Stimulated activated CD8-positive, alpha-beta memory T cell treated with anti-CD3 and anti-CD28 coated beads, Interleukin-2, amount 100 ng/mL, for 1 hour (primary cell): ENCODE data around the gene TMBIM4.
"Not testable (repeated sequence)": the region's sequence is repeated elsewhere in the genome, so short reads cannot be mapped to it uniquely, and the experiment has no call there.

Experiments used
- DNase-seq, 2 donors: peaks; one replicate each; pipeline ENCODE4 v3.0.0-alpha.2; 2020; ENCODE audit warnings: low read depth in 2 of 2

TMBIM4 gene

DNA sequence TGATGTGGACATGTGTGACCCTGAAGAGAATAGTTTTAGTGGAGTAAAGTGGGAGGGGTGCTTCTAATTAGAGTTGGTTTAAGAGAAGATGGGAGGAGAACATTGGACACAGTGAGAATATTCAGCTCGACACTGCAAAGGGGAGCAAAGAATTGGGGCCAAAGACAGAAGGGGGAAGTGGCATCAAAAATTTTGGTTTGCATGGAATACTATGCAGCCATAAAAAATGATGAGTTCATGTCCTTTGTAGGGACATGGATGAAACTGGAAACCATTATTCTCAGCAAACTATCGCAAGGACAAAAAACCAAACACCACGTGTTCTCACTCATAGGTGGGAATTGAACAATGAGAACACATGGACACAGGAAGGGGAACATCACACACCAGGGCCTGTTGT is 15.0 kb upstream of the TMBIM4 start:
- not testable (repeated sequence) for DNase-seq

DNA sequence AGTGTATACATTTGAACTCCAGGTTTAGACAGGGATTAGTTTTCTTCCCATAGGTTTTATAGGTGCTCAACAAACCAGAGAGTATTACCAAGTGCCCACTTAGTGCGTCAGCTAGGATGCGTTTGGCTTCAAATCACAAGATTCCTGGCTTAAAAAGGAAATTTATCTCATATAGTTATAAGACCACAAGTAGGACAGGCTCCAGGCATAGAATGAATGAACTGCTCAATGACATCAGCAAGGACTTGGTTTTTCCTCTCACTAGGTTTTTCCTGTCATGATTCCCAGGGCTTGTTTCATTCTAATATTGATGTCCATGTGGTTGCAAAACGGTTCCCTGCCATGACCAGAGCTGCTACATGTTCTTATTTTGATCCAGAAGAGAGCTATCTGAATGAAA is 13.2 kb upstream of the TMBIM4 start:
- no peak for DNase-seq

- no peak for DNase-seq
Observed at GRCh38 chr12:66176105-66176900, 6.5 kb upstream of the TMBIM4 start.

GRCh38 chr12:66174391-66175325 is 4.9 kb upstream of the TMBIM4 start:
- not testable (repeated sequence) for DNase-seq

DNA sequence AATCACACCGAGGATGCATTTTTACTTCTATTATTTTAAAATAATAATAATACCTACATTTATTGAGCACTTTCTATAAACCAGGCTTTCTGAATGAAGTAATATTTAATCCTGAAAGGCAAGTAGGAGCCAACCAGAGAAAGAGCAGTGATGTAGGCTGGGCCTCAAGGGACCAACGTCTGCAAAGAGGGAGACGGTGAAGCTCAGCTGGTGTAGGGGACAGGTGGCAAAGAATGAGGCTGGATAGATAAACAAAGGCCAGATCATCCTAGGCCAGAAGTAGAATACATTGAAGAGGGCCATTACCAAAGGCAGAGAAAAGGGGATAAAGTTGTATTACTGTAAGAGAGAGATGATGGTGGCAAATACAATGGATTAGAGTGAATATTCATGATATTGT is 810 bp upstream of the TMBIM4 start:
- no peak for DNase-seq

DNA sequence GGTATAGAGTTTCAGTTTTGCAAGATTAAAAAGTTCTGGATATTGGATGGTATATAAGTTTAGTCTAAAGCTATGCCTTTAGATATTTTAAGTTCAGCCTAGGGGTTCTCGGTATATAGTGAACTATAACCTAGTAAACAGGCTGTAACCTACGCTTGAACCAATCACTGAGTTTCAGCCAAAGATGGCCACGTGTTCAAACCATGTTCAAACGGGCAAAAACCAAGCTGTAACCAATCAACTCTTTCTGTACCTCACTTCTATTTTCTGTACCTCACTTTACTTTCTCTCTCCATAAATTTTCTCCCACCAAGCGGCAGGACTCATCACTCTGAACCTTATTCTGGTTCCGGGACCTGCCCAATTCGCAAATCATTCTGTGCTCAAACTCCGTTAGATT is 1.4 kb downstream of the TMBIM4 start:
- DNase-seq = no peak

DNA sequence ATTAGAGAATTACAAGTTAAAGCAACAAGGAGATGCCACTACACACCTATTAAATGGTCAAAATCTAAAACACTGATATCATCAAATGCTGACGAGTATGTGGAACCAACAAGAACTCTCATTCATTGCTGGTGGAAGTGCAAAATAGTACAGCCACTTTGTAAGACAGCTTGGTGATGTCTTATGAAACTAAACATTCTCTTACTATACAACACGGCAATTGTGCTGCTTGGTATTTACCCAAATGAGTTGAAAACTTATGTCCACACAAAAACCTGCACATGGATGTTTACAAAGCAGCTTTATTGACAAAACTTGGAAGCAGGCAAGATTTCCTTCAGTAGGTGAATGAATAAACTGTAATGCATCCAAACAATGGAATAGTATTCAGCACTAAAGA is 3.2 kb downstream of the TMBIM4 start:
- DNase-seq = no peak

- DNase-seq = no peak
Observed at GRCh38 chr12:66165141-66165540, 4.7 kb downstream of the TMBIM4 start.

- DNase-seq = no peak
Observed at GRCh38 chr12:66164349-66164821, 5.4 kb downstream of the TMBIM4 start.

DNA sequence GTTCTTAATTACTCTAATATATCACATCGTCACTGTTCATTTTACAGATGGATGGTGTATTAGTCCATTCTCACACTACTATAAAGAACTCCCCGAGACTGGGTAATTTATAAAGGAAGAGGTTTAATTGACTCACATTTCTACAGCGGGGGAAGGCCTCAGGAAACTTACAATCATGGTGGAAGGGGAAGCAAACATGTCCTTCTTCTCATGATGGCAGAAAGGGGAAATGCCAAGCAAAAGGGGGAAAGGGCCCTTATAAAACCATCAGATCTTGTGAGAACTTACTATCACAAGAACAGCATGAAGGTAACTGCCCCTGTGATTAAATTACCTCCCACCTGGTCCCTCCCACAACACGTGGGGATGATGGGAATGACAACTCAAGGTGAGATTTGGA is 6.5 kb downstream of the TMBIM4 start:
- no peak for DNase-seq

DNA sequence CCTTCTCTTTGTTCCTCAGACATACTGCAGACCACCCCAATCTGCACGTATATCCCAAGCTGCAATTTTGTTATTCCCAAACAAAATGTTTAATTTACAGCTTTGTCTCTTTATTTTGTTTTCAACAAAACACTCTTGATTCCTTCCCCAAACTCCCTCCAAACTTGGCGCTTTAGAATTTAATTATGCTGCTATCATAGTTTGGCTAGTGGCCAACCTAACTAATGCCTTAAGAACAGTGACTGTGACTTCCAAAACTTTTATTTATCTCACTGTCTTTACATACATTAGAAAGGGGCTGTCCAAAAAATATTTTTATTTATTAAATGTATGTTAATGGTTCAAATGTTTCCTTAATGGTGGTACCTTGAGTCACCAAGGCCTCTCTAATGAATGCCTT is 7.1 kb downstream of the TMBIM4 start:
- DNase-seq = no peak

DNA sequence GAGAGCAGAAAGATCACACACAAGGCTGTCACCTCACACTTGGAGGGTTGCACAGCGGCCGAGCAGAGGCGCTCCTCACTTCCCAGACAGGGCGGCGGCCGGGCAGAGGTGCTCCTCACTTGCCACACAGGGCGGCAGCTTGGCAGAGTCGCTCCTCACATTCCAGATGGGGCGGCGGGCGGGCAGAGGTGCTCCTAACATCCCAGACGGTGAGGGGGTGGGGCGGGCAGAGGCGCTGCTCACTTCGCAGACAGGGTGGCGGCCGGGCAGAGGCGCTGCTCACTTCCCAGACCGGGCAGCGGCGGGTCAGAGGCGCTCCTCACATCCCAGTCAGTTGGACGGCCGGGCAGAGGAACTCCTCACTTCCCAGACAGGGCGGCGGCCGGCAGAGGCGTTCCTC is 9.1 kb downstream of the TMBIM4 start:
- DNase-seq = no peak

DNA sequence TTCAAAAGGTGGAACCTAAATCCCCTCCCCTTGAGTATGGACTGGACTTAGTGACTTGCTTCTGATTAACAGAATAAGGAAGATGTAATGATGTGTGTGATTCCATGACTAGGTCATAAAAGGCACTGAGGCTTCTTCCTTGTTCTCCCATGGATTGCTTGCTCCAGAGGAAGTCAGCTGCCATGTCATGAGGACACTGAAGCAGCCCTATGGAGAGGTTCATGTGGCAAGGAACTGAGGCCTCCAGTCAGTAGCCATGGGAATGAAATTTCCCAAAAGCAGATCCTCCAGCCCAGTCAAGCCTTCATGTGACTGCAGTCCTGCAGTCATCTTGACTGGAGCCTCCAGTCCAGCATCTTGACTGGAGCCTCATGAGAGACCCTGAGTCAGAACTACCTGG is 10.7 kb downstream of the TMBIM4 start:
- DNase-seq = no peak

GRCh38 chr12:66156654-66157053 is 13.1 kb downstream of the TMBIM4 start:
- no peak for DNase-seq

- no peak for DNase-seq
Observed at GRCh38 chr12:66154776-66155175, 15.0 kb downstream of the TMBIM4 start.

DNA sequence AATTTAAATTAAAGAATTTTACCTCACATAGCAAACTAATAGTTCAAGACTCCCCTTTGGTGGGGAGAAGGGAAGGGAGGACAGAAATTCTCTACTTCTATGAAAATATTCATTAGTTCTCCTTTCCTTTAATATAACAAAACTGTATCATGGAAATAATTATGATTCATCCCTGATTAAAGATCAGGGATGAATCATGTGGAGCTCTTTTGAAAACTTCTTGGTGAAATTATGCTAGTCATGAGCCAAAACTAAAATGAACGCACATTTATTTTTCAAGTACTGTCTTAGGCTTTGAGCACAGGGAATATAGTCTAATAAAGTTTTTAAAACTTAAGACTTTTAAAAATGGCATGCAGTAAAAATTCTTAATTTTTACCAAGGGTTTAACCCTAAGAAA is 17.1 kb downstream of the TMBIM4 start:
- DNase-seq = no peak

- DNase-seq = no peak
Observed at GRCh38 chr12:66149702-66150398, 19.9 kb downstream of the TMBIM4 start.

GRCh38 chr12:66144791-66145754 is 24.7 kb downstream of the TMBIM4 start:
- DNase-seq = no peak

GRCh38 chr12:66143868-66144267 is 25.9 kb downstream of the TMBIM4 start:
- no peak for DNase-seq

DNA sequence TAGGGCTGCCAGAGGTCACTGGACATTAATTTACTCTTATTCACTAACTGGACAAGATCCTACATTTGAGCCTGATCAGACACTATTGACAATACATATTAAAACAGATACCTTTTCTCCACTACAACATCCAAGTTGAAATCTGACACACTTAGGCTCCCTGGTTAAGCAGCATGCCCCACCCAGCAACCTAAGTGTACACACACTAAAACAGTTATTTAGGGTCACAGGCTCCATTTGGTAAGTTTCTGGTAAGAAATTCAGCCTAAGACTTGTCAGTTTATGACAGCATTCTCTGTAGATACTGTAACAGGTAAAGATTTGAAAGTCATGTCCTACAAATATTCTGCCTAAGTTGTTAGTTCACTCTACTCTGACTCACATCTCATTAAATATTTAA is 27.0 kb downstream of the TMBIM4 start:
- no peak for DNase-seq

DNA sequence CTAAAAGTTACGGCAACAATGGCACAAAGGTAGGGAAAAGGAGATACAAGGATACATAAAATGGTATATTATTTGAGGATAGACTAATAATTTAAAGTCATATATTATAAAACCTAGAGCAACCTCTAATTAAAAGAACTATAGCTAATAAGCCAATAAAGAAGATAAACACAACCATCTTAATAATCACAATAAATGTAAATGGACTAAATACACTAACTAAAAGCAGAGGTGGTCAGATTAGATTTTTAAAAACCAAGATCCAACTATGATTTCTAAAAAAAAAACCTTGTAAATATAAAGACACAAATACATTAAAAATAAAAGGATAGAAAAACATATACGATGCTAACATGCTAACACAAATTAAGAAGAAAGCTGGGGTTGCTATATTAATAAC is 28.5 kb downstream of the TMBIM4 start:
- no peak for DNase-seq
